Measurements from ENCODE around the gene TRAK2.
A peak's percentile ranks its signal among the peaks of the same experiment; 100 is the strongest.

The TRAK2 gene

GRCh38 chr2:201470821-201471731, 19.8 kb upstream of the TRAK2 start:
- H3K27ac ChIP-seq: no peak overlapping the region
- H3K9ac ChIP-seq: no peak overlapping the region
- no peaks in the 10 kb centered on the region for H3K9me3 ChIP-seq
- TF ChIP-seq Cebpa-rat (IDR thresholded peaks at IDR 0.05): no peak
- H3K36me3 ChIP-seq: peaks cover 69% of the 10 kb centered on the region
- no peak overlapping the region for H3K4me2 ChIP-seq
- H3K27me3 ChIP-seq: no peaks in the 10 kb centered on the region
- no peaks in the 10 kb centered on the region for H4K20me1 ChIP-seq
- no peak overlapping the region for H3K4me3 ChIP-seq
- H3K4me1 ChIP-seq: no peaks in the 10 kb centered on the region

GRCh38 chr2:201467666-201468065, 16.4 kb upstream of the TRAK2 start:
- no peak overlapping the region for H3K4me3 ChIP-seq
- H3K4me1 ChIP-seq: no peaks in the 10 kb centered on the region
- H3K27me3 ChIP-seq: no peaks in the 10 kb centered on the region
- no peaks in the 10 kb centered on the region for H3K9me3 ChIP-seq
- H3K36me3 ChIP-seq: peaks cover 66% of the 10 kb centered on the region
- no peak overlapping the region for H3K27ac ChIP-seq
- TF ChIP-seq Cebpa-rat (IDR thresholded peaks at IDR 0.05): no peak
- no peak overlapping the region for H3K4me2 ChIP-seq
- no peak overlapping the region for H3K9ac ChIP-seq
- no peaks in the 10 kb centered on the region for H4K20me1 ChIP-seq

GRCh38 chr2:201466050-201466675, 14.9 kb upstream of the TRAK2 start:
- no peak overlapping the region for H3K4me2 ChIP-seq
- H3K9me3 ChIP-seq: peaks cover 8% of the 10 kb centered on the region
- no peak for TF ChIP-seq Cebpa-rat (IDR thresholded peaks at IDR 0.05)
- H3K36me3 ChIP-seq: peaks cover 65% of the 10 kb centered on the region
- no peak overlapping the region for H3K27ac ChIP-seq
- H3K27me3 ChIP-seq: no peaks in the 10 kb centered on the region
- no peaks in the 10 kb centered on the region for H4K20me1 ChIP-seq
- no peak overlapping the region for H3K9ac ChIP-seq
- no peak overlapping the region for H3K4me3 ChIP-seq
- H3K4me1 ChIP-seq: no peaks in the 10 kb centered on the region

- Histone ChIP-seq H4K20me1 (no peaks in the 10 kb centered on the region), H3K4me1 (no peaks in the 10 kb centered on the region), H3K4me3 (no peak overlapping the region), H3K36me3 (peaks cover 65% of the 10 kb centered on the region), H3K27me3 (no peaks in the 10 kb centered on the region), H3K4me2 (no peak overlapping the region), H3K9ac (no peak overlapping the region), H3K9me3 (peaks cover 10% of the 10 kb centered on the region), H3K27ac (no peak overlapping the region)
- no peak for TF ChIP-seq Cebpa-rat (IDR thresholded peaks at IDR 0.05)
Observed at GRCh38 chr2:201465524-201465971, 14.3 kb upstream of the TRAK2 start.

GRCh38 chr2:201464547-201464946, 13.3 kb upstream of the TRAK2 start:
- Histone ChIP-seq H3K27me3 (no peaks in the 10 kb centered on the region), H3K4me1 (no peaks in the 10 kb centered on the region), H3K36me3 (peaks cover 62% of the 10 kb centered on the region), H3K4me2 (no peak overlapping the region), H3K4me3 (no peak overlapping the region), H3K27ac (no peak overlapping the region), H4K20me1 (no peaks in the 10 kb centered on the region), H3K9ac (no peak overlapping the region), H3K9me3 (peaks cover 13% of the 10 kb centered on the region)
- TF ChIP-seq Cebpa-rat (IDR thresholded peaks at IDR 0.05): no peak

GRCh38 chr2:201460532-201460931, 9.3 kb upstream of the TRAK2 start:
- no peaks in the 10 kb centered on the region for H3K27me3 ChIP-seq
- H3K4me2 ChIP-seq: no peak overlapping the region
- no peak overlapping the region for H3K4me3 ChIP-seq
- H3K4me1 ChIP-seq: no peaks in the 10 kb centered on the region
- no peak overlapping the region for H3K27ac ChIP-seq
- H4K20me1 ChIP-seq: no peaks in the 10 kb centered on the region
- no peak for TF ChIP-seq Cebpa-rat (IDR thresholded peaks at IDR 0.05)
- peaks cover 13% of the 10 kb centered on the region for H3K9me3 ChIP-seq
- H3K36me3 ChIP-seq: peaks cover 48% of the 10 kb centered on the region
- H3K9ac ChIP-seq: no peak overlapping the region

- Histone ChIP-seq H4K20me1 (no peaks in the 10 kb centered on the region), H3K4me3 (no peak overlapping the region), H3K27ac (no peak overlapping the region), H3K9ac (no peak overlapping the region), H3K36me3 (peaks cover 31% of the 10 kb centered on the region), H3K9me3 (peaks cover 13% of the 10 kb centered on the region), H3K27me3 (no peaks in the 10 kb centered on the region), H3K4me1 (no peaks in the 10 kb centered on the region), H3K4me2 (no peak overlapping the region)
- TF ChIP-seq Cebpa-rat (IDR thresholded peaks at IDR 0.05): no peak
Observed at GRCh38 chr2:201458381-201458780, 7.1 kb upstream of the TRAK2 start.

- H3K36me3 ChIP-seq: no peaks in the 10 kb centered on the region
- H3K4me2 ChIP-seq: peak overlapping the region; percentile 90
- H3K27me3 ChIP-seq: no peaks in the 10 kb centered on the region
- H3K9me3 ChIP-seq: no peaks in the 10 kb centered on the region
- no peak overlapping the region for H3K27ac ChIP-seq
- H4K20me1 ChIP-seq: no peaks in the 10 kb centered on the region
- H3K4me1 ChIP-seq: peaks cover 30% of the 10 kb centered on the region
- H3K9ac ChIP-seq: no peak overlapping the region
- TF ChIP-seq Cebpa-rat (IDR thresholded peaks at IDR 0.05): no peak
- H3K4me3 ChIP-seq: no peak overlapping the region
Observed at GRCh38 chr2:201452922-201453643, 1.8 kb upstream of the TRAK2 start.

GRCh38 chr2:201452058-201452921, 1.0 kb upstream of the TRAK2 start:
- no peaks in the 10 kb centered on the region for H3K36me3 ChIP-seq

More at GRCh38 chr2:201452058-201452921, 1.0 kb upstream of the TRAK2 start:
- no peaks in the 10 kb centered on the region for H3K9me3 ChIP-seq
- H3K27me3 ChIP-seq: no peaks in the 10 kb centered on the region
- TF ChIP-seq Cebpa-rat (IDR thresholded peaks at IDR 0.05): no peak
- H3K9ac ChIP-seq: peak overlapping the region; percentile 81
- H3K4me1 ChIP-seq: peaks cover 35% of the 10 kb centered on the region
- peak overlapping the region; percentile 90 for H3K4me2 ChIP-seq
- H4K20me1 ChIP-seq: no peaks in the 10 kb centered on the region
- H3K4me3 ChIP-seq: peak overlapping the region; percentile 78
- H3K27ac ChIP-seq: peak overlapping the region; percentile 75

Data from BLaER1 (cell line).